ENCODE results near the gene ELFN2. TPM values are rescaled to one million over a fixed set of nuclear protein-coding genes. Genes with fewer than 3 reads are reported as not detected.

The ELFN2 gene
- total RNA-seq, 1 donor: under 0.01 TPM

DNA sequence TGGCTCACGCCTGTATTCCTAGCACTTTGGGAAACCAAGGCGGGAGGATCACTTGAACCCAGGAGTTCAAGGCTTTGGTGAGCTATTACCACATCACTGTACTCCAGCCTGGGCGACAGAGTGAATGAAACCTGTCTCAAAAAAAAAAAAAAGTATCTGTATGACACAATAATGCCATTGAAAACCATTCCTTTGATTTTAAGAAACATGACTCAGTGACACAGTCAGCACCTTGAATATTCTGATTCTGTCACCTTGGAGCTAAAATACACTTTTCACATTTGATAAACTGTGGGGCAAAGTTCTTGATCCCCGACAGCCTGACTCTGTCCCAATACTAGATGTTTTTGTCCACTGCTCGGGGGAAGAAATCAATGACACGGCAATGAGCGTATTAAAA lies 16.7 kb upstream of the ELFN2 start:
- no peak for DNase-seq (ENCODE audit: low read depth)
- no peak overlapping the region for H3K4me3 ChIP-seq (ENCODE audit: low read depth, low read length)
- TF ChIP-seq, protein P1, sequence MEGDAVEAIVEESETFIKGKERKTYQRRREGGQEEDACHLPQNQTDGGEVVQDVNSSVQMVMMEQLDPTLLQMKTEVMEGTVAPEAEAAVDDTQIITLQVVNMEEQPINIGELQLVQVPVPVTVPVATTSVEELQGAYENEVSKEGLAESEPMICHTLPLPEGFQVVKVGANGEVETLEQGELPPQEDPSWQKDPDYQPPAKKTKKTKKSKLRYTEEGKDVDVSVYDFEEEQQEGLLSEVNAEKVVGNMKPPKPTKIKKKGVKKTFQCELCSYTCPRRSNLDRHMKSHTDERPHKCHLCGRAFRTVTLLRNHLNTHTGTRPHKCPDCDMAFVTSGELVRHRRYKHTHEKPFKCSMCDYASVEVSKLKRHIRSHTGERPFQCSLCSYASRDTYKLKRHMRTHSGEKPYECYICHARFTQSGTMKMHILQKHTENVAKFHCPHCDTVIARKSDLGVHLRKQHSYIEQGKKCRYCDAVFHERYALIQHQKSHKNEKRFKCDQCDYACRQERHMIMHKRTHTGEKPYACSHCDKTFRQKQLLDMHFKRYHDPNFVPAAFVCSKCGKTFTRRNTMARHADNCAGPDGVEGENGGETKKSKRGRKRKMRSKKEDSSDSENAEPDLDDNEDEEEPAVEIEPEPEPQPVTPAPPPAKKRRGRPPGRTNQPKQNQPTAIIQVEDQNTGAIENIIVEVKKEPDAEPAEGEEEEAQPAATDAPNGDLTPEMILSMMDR (IDR thresholded peaks at IDR 0.05; ENCODE audit: insufficient read depth, low read depth, low read length): no peak

DNA sequence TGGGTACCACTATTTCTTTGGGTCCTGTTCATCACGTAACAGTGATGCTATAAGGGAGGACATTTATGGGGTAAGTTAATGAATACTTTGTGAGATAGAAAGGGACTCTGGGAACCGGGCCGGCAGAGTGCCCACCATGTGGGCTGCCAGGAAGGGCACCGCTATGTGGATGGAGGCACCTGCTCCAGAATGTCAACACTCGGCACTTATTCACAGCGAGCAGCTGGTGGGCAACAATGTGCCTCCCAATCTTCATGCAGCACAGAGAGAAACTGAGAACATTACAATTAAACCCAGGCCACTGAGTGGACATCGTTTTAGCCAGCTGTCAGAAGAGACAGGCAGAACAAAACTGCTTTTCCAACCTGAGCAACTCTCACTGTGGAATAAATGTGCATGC lies 15.8 kb upstream of the ELFN2 start:
- no peak overlapping the region for H3K4me3 ChIP-seq (ENCODE audit: low read depth, low read length)
- no peak for DNase-seq (ENCODE audit: low read depth)
- TF ChIP-seq, protein P1 (IDR thresholded peaks at IDR 0.05; ENCODE audit: insufficient read depth, low read depth, low read length): no peak

DNA sequence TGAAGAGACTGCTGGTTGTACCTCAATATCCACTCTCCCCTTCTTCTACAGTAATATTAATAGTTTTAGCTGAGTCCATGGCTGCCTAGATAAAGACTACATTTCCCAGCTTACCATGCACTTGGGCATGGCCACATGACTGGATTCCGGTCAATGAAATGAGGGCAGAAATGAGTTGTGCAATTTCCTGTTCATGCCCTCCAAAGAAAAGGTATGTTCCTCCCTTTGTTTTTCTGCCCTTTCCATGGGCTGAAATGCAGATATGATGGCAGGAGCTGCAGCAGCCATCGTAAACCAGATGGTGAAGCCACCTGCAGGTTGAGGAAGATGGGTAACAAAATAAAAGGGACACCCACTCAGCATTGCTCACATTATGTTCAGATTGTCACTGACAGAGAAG lies 15.3 kb upstream of the ELFN2 start:
- TF ChIP-seq, protein P1 (IDR thresholded peaks at IDR 0.05; ENCODE audit: insufficient read depth, low read depth, low read length): no peak
- no peak overlapping the region for H3K4me3 ChIP-seq (ENCODE audit: low read depth, low read length)
- DNase-seq (ENCODE audit: low read depth): peak; percentile 53

DNA sequence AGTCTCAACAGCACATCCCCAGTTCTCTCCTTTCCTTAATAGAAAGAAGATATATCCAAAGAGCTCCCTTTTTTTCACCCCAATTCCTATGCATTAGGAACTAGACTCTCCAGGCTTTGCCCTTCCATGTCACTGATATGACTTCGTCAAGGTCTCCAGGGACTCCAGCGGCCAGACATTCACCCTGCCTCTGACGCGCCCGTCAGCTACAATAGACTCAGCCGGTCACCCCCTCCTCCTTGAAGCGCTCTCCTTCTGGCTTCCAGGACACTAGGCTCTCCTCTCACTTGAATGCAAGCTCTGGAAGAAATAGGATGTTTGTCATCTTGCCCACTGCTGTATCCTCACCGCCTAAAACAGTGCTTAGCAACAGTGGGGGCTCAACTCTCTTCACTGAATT lies 14.9 kb upstream of the ELFN2 start:
- no peak overlapping the region for H3K4me3 ChIP-seq (ENCODE audit: low read depth, low read length)
- DNase-seq (ENCODE audit: low read depth): no peak
- TF ChIP-seq, protein P1 (IDR thresholded peaks at IDR 0.05; ENCODE audit: insufficient read depth, low read depth, low read length): no peak

DNA sequence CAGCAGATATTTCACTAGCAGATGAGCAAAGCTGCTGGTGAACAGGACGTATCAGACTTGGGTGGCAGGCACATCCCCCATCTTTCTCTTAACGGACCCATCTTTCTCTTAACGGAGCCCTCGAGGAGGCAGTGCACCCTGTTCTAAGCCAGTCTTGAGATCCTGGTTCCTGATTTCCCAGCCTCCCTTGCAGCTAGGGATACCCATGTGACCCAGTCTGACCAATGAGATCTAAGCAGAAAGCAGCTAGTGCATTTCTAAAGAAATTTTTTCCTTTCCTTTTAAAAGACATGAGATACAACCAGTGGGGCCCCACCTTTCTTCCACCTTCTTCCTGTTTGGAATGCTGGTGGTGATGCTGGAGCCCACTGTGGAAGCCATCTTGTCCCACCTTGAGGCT lies 13.6 kb upstream of the ELFN2 start:
- DNase-seq (ENCODE audit: low read depth): no peak
- TF ChIP-seq, protein P1 (IDR thresholded peaks at IDR 0.05; ENCODE audit: insufficient read depth, low read depth, low read length): no peak
- no peak overlapping the region for H3K4me3 ChIP-seq (ENCODE audit: low read depth, low read length)

DNA sequence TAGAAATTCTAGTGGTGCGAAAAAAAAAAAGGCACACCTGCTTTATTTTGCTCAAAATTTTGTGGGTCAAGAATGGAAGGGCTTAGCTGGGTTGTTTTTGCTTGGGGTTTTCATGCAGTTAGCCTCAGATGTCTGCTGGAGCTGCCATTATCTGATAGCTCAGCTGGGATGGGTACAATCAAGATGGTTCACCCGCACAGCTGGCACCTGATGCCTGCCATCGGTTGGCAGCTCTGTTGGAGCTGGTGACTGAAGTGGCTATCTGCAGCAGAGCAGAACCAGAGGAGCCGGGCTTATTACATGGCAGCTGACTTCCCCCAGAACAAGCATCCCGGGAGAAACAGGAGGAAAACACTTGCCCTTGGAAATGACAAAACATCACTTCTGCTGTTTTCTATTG lies 12.1 kb upstream of the ELFN2 start:
- no peak for DNase-seq (ENCODE audit: low read depth)
- TF ChIP-seq, protein P1 (IDR thresholded peaks at IDR 0.05; ENCODE audit: insufficient read depth, low read depth, low read length): no peak
- no peak overlapping the region for H3K4me3 ChIP-seq (ENCODE audit: low read depth, low read length)

DNA sequence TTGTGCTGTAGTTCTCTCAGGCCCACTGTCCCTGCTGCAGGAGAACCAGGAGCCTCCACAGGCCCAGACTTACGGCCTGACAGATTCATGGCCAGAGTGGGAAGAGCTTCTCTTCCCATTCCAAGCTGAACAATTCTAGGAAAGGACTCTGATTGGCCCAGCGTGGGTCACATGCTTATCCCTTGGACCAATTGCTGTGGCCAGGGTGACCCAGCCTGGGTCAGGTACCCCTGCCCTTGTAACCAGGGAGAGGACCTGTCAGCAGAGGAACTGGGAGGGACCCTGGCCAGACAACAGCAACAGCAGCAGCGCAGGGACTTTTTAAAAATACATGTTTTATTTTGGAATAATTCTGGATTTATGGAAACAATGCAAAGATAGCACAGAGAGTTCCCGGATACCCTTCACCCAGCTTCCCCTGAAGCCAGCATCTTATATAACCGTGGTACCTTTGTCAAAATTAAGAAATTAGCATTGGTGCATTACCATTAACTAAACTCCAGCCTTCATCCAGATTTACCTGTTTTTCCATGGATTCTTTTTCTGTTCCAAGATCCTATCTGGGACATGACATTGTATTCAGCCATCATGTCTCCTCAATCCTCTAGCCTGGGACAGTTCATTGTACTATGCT lies 8.8 kb upstream of the ELFN2 start:
- no peak for DNase-seq (ENCODE audit: low read depth)
- TF ChIP-seq, protein P1 (IDR thresholded peaks at IDR 0.05; ENCODE audit: insufficient read depth, low read depth, low read length): no peak
- H3K4me3 ChIP-seq (ENCODE audit: low read depth, low read length): no peak overlapping the region

All from fibroblast of villous mesenchyme (primary cell).